CD4-positive, alpha-beta T cell treated with Interleukin-15 for 1 hour (primary cell): ENCODE results near the gene SFTPB.
A peak's percentile ranks its signal among the peaks of the same experiment; 100 is the strongest.
"Not testable (repeated sequence)": the region's sequence is repeated elsewhere in the genome, so short reads cannot be mapped to it uniquely, and the experiment has no call there.

Experiments used
- DNase-seq: peaks from one replicate; pipeline ENCODE4 v3.0.0-alpha.2; 2020

Gene SFTPB

DNA sequence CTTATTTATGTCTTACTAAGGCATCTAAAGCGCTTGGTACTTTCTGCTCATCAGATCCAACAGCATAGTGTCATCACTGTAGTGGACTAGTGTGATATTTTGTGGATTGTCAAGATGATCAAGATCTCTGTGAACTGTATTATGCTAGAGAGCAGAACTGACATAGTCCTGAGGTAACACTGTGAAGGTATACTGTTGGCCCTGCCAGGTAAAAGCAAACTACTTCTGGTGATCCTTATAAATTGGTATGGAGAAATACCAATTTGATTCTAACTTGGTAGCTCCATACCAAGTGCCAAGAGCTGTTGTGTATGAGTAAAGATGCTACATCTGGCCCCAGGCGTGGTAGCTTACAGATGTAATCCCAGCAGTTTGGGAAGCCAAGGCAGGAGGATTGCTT is 15.9 kb downstream of the SFTPB start:
- no peak for DNase-seq

DNA sequence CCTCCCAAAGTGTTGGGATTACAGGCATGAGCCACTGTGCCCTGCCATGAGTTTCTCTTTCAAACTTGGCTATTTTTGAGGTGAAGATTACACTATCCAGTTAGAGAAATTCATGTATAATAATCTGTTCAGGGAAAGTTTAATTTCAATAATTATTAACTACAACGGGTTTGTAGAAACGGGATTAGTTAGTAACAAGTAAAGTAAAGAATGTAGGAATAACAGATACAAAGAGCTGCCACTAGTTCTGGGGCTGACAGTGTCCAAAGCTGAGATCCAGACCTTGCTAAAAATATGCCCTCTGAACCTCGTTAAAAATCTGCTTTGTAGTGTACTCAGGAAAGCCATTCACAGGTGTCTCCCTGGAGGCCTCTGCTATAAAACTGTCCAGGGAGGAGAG is 16.9 kb downstream of the SFTPB start:
- DNase-seq, result no peak

DNA sequence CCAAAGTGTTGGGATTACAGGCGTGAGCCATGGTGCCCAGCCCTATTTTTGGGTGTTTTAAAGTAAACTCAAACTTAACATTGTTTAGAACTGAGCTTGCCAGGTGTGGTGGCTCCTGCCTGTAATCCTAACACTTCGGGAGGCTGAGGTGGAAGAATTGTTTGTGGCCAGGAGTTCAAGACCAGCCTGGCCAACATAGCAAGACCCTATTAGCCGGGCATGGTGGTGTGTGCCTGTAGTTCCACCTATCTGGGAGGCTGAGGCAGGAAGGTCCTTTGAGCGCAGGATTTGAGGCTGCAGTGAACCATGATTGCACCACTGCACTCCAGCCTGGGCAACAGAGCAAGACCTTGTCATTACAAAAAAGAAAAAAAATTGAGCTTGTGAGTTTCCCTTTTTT is 17.5 kb downstream of the SFTPB start:
- no peak for DNase-seq

DNA sequence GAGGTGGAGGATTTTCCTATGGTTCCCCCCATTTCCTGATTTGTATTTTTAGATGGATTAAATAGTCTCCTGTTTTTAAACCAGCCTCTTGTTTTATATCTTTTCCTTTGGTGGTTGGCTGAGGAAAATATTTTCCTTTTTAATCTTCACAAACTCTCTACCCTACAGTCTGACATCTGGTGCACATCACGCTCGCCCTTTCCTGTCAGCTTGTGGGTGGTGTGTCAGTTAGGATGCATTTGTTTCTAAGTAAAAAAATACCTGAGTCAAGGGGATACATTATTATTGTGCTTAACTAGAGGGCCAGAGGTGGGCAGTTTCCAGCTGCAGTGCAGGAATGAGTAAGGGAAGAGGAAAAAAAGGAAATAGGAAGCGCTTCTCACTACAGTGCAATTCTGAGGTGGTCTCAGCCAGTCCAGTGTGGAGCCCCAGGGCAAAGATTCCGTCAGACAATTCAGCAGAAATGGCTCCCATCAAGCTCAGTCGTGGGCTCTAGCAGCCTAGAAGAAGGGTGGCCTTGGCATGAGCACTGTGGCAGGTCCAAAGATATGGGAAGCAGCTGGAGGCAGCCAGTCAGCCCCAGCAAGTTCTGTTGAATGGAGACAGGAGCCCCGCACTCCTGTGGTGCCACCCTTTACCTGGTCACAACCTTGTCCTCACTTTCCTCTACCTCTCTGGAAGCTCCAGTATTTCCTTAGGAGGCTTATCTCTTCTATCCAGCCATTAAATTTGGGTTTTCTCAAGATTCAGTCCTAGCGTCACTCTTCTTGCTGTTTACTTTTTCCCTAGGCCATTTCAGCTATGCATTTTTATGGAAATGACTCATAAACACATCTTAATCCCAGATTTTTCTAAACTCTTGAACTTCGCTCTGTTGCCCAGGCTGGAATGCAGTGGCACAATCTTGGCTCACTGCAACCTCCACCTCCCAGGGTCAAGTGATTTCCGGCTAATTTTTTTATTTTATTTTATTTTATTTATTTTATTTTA is 18.5 kb downstream of the SFTPB start:
- DNase-seq, result no peak

DNA sequence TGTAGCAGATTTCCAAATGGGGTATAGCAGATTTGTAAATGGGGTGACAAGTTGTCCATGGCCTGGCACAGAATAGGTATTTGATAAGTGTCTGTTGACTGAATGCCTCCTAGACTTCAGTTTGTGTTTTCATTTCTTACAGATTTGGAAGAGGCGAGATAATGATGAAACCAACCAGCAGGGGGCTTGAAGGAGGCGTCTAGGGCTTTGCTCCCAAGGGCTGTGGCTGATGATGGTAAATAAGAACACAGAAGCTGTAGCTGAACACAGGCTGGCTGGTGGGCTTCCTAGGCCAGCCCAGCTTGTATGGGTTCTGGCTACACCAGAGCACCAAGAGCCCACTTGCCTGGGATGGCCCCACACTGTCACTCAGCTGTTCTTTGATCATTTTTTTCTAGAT is 19.4 kb downstream of the SFTPB start:
- no peak for DNase-seq

DNA sequence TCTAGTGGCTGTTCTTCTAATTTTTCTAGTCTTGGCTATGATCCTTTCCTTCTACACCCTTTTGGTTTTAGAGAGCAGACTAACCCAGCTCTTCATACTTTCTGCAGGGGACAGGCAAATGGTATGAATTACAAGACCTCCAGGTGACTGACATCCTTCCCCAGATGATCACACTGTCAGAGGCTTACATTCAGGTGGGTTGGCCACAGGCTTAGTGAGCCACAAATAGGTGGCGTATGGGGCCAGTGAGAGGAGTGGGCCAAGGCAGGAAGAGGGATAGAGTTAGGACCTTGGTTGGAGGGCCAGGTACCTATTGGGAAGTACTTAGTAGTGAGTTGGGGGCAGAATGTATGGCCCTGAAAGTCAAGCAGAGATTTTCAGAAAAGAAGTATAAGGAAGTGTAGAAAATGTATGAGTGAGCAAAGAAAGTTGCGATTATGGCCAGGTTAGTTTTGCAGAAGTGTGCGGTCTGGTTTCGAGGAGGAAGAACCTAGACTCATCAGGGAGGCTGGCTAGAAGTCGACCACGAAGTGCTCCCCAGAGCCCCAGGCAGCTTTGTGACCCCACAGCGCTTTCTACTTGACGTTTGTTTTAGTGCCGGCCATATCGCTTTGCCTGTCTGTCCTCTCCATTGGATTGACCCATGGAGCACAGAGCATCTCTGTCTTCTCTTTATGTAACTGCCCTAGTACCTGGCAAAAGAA is 20.0 kb downstream of the SFTPB start:
- peak; percentile 24 for DNase-seq

DNA sequence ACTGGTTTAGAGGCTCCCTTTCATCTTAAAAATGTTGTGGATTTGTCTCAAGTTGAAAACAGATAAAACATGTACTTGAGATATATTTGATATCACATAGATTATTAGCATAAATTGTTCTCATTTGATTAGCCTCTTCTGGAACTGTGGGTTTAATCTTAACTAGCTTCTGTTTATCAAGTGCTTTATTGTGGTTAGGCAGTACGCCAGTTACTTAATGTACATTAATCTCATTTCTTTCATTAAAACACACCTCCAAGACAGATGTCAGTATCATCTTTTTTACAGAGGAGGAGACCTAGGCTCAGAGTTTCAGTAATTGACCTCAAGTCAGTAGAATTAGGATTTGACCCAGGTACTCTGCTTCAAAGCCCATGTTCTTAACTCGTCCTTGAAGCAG is 21.8 kb downstream of the SFTPB start:
- DNase-seq, result no peak

DNA sequence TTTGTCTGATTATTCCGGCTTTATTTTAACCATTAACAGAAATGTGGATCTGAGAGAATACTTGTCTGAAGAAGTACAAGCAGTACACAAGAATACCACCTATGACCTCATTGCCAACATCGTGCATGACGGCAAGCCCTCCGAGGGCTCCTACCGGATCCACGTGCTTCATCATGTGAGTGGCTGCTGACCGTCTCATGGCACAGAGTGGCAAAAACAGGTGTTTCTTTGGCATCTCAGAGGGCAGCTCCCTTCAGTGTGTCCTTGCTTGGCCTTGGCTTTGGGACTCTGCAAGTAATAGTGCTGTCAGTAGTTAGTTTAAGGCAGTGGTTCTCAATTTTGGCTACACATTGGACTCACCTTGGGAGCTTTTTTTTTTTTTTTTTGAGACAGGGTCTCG is 23.1 kb downstream of the SFTPB start:
- DNase-seq, result no peak

DNA sequence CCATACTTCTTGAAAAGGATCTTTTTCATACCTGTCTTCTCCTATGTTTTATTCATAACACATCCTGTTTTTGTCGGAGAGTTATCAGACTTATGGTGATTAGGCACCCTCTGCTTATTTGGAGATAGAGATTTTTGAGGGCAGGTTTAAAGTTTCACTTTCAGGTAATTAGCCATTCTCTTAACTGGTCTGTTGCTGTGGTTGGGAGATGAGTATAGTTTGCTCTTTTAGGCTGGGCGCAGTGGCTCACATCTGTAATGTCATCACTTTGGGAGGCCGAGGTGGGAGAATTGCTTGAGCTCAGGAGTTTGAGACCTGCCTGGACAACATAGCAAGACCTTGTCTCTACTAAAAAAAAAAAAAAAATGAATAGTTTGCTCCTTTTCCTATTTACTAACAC is 25.3 kb downstream of the SFTPB start:
- no peak for DNase-seq

DNA sequence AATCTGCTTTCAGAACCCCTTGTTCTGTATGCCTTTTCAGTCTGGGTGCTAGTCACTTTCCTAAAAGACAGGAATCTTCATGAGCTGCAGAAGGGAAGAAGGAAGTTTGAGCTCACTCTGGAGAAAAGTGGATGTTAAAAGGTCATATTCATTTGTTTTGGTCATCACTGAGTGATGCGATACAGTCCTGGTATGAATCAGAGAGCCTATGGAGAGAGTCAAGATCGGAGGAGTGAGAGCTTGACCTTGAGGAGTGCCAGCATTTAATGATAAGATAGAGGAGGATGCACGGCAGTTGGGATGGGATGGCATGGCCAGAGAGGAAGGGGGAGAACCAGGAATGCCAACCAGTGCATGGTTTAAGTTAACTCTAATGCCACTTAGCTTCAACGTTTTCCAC is 32.4 kb downstream of the SFTPB start:
- no peak for DNase-seq

DNA sequence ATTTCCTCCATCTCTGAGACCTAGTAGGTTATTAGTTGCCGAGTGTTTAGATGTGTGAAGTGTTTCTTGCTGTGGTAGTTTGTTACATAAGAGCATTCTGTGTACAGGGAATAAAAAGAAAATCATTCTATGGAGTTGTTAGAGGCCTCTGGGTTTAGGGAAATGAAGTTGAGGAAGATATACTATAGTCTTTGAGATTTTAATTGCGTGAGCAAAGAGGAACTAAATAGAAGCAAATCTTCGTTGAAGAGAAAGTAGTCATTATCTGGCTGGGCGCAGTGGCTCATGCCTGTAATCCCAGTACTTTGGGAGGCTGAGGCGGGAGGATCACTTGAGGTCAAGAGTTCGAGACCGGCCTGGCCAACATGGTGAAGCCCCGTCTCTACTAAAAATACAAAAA is 33.0 kb downstream of the SFTPB start:
- DNase-seq, result no peak

DNA sequence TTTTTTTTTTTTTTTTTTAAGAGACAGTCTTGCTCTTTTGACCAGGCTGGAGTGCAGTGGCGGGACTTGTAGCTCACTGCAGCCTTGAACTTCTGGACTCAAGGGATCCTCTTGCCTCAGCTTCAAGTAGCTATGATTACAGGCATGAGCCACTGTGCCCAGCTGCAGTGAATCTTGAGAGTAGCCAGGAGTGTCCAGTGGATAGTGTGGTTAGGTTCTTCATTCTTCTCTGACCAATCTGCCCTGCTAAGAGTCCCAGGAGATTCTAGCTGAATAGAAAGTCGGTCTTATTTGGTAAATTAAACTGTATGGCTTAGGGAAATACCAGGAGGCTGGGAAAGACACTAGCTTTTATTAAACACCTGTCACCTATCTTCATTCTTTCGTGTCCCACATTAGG is 36.7 kb downstream of the SFTPB start:
- DNase-seq, result no peak

DNA sequence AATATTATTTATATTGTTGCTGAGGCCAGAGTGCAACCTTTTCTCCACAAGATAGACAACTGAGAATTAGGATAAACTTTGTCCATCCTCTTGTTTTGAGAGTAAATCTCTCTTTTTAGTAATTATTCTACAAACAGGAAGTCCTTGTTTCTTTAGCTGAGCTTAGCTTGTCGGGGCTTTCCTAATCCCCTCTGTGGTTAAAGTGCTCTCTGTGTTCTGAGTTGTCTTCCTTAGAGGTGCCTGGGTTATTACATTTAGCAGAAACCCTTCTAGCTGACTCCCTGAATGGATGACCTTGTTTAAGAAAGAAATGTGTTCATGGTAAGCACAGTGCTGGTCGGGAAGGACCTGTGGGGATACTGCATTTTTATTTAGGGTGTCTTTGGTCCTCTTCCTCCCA is 39.3 kb downstream of the SFTPB start:
- DNase-seq, result no peak

DNA sequence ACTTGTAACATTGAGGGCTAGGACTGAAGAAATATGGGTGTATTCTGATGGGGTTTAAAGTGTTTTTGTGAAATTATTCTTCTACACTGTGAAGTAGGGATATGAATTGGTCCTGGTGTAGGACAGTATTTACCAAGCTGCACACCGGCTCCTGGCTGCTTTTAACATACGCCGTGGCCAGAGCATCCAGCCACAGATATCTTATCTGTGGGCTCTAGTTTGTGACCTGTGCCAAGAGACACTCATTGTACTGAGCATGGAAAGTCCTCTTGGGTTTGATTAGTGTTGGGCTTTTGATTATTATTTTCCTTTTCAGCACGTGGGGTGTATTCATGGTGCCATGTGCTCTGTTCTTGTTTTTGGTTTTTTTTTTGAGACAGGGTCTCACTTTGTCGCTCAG is 44.0 kb downstream of the SFTPB start:
- DNase-seq, result no peak

DNA sequence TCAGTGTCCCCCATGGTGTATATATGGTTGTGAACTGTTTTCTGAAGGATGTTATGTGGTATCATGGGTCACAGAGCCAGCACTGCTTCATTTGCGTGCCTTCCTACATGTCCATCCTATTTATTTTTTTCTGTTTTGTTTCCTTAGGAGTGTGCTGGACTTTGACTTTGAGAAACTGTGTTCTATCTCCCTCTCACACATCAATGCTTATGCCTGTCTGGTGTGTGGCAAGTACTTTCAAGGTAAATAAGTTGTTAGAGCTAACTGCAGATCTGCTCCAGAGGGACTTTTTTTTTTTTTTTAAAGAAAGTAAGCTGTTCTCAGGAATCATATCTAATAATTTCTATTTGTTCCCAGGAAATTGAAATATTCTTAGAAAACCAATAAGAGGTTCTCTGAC is 46.7 kb downstream of the SFTPB start:
- no peak for DNase-seq

DNA sequence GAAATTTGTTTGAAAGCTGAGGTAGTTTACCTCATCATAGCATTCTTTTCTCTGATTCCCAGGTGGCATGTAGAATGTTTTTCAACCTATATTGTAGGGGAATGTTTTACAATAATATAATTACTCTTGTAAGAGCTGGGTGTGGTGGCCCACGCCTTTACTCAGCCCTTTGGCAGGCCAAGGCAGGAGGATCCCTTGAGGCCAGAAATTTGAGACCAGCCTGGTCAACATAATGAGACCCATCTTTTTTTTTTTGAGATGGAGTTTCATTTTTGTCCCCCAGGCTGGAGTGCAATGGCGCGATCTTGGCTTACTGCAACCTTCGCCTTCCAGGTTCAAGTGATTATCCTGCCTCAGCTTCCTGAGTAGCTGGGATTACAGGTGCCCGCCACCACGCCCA is 48.4 kb downstream of the SFTPB start:
- DNase-seq, result no peak

DNA sequence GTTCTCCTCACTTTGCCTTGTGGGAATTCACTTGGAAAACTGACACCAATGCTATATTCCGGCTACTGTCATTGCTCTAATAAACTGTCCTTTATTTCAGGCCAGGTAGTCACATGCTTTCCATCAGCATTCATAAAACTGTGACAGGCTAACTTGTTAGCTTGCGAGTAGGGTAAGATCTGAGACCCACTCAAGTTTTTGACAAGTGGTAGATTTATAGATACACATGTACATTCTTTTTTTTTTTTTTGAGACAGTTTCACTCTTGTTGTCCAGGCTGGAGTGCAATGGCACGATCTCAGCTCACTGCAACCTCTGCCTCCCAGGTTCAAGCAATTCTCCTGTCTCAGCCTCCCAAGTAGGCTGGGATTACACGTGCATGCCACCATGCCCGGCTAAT is 50.3 kb downstream of the SFTPB start:
- not testable (repeated sequence) for DNase-seq

DNA sequence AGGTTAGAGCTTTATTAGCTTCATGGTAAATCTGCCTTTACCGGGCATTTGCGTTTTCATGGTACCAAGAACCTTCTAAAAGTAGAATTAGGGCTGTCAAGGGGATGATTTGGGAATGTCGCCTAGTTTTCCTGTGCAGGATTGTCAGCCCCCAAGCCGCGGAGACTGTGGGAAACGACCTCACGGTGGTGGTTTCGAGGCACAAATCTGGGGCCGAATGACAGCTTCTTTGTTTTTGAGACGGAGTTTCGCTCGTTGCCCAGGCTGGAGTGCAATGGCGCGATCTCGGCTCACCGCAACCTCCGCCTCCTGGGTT is 52.6 kb downstream of the SFTPB start:
- DNase-seq, result no peak

DNA sequence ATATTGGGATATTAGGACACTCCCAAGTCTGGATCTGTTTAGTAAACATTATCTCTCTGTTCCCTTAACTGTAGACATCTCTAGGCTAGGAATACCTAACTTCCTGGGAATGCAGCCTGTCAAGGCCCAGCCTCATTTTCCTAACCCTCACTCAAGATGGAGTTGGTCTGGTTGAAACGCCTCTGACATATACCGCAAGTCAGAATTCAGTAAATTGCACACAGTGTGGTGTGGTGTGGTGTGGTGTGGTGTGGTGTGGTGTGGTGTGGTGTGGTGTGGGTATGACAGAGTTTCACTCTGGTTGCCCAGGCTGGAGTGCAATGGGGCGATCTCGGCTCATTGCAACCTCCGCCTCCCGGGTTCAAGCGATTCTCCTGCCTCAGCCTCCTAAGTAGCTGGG is 53.2 kb downstream of the SFTPB start:
- DNase-seq, result not testable (repeated sequence)

DNA sequence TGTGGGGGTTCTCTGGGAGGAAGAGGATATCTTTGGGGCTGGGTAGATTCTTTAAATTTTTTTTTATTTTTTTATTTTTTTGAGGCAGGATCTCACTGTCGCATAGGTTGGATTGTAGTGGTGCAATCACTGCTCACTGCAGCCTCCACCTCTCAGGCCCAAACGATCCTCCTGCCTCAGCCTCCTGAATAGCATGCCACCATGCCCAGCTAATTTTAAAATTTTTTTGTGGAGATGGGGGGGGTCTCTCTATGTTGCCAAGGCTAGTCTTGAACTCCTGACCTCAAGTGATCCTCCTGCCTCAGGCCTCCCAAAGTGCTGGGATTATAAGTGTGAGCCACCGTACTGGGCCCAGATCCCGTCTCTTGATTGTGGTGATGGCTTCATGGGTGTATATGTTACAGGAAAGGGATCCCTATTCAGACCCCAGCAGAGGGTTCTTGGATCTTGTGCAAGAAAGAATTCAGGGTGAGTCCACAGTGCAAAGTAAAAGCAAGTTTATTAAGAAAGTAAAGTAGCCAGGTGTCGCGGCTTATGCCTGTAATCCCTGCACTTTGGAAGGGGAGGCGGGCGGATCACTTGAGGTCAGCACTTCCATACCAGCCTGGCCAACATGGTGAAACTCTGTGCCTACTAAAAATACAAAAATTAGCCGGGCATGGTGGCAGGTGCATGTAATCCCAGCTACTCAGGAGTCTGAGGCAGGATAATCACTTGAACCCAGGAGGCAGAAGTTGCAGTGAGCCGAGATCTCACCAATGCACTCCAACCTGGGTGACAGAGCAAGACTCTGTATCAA is 54.1 kb downstream of the SFTPB start:
- DNase-seq, result no peak

DNA sequence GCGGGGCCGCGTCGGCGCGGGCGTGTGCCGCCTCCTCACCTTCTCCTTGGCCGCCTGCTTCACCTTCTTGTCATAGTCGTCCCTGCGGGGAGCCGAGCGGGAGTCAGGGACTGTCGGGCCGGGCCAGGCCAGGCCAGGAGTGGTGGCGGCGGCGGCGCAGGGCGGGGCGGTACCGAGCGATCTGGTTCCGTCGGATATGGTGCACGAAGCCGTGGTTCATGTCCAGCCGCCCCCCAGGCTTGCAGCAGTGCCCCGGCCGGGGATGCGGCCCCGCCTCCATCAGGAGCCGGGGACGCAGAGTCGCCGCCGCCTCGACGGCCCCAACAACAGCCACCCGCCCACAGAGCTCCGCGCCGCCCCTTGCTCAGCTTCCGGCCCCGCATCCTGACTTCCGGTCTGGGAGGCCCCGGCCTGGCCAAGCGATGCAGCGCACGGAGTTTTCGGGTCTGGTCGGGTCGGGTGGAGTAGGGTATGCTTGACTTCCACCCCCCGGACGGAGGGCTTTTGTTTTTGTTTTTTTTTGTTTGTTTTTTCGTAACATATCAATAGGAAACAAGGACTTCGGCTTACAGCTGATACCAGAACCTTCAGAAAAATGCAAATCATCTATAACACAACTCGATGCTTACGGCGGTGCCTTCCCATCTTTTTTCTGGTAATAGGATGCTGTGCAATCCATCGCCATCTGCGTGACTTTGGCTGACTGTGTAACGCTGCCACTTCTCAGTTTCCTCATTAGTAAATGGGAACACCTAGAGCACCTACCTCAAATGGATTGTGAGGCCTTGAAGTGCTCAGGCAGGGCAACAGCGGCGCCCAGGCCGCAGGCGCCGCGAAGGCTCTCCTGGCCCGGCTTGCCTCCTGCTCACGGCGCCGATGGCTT is 56.1 kb downstream of the SFTPB start, which contains the start of gene C2orf68:
C2orf68 (minus strand) TSS at position 362 of the 883 bp plus-strand sequence; CDS start at position 280, 82 bp downstream.
- DNase-seq, result peak; percentile 83

DNA sequence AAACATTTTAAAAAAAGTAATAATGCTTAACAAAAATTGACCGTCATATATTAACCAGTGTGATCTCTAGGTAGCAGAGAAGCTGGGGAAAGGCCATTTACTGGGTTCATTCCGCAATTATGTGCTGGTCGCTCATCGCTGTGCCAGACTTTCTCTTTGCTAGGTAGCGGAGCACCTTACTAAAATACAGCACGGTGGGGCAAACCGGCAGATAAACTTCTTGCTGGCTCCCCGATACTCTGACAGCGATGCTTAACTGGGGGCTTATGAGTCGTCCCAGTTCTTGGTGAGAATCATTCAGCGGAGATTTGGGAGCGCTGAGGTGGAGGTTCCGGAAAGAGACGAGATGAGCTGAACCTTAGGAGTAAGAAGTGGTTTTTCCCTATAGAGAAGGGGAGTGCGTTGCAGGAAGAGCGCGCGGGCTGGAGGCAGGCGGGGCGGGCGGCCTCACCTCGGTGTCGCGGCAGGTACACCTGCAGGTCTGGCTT is 56.7 kb downstream of the SFTPB start:
- no peak for DNase-seq
